HG02981 (cell line): ENCODE measurements around the gene SCTR.

Experiments used
- ATAC-seq: cut with Tn5 transposase; IDR thresholded peaks from one replicate; pipeline ENCODE4 v1.9.1; 2021; ENCODE audit warnings: mild to moderate bottlenecking, moderate library complexity; ENCODE audit not compliant: unreplicated experiment

SCTR gene

DNA sequence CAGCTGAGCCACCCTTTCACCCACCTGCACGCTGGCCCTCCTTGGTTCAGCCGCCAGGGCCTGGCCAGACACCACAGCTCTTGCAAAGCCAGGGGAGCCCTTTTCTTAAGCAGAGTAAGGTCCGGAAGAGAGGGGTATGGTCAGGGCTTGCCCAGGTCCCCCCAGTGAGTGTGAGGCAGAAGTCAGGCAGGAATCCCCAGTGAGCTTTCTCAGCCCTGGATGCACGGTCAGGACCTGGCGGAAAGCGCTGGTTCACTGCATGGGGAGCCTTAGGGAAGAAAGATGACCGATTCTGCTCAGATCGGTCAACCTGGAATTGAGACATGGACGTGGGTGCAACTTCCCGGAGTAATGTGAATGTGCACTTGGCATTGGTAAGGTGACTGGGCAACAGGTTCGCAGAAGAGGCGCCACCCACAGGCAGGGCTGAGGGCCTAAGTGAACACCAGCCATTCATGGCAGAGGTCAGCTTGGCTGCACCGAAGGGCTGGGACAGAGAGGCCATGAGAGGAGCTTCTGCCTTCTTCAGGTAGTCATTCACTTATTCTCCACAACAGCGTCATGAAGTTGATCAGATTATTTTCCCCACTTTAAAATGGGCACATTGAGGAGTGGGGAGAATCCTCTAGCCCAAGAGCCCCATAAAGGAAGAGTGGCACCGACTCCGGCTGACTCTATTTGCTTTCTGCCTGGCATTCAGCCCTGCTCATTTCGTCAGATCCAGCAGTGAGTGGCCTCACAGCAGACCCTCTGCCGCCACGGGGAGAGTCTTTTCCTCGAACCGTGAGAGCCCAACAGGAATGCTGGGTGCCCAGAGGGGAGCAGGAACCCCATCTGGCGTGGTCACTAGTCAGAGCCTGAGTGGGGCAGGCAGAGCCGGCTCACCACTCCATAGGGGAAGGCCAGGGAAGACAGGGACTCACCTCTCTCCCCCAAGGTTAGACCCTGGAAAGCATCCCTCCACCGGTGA is 35.8 kb downstream of the SCTR start:
- no peak for ATAC-seq

DNA sequence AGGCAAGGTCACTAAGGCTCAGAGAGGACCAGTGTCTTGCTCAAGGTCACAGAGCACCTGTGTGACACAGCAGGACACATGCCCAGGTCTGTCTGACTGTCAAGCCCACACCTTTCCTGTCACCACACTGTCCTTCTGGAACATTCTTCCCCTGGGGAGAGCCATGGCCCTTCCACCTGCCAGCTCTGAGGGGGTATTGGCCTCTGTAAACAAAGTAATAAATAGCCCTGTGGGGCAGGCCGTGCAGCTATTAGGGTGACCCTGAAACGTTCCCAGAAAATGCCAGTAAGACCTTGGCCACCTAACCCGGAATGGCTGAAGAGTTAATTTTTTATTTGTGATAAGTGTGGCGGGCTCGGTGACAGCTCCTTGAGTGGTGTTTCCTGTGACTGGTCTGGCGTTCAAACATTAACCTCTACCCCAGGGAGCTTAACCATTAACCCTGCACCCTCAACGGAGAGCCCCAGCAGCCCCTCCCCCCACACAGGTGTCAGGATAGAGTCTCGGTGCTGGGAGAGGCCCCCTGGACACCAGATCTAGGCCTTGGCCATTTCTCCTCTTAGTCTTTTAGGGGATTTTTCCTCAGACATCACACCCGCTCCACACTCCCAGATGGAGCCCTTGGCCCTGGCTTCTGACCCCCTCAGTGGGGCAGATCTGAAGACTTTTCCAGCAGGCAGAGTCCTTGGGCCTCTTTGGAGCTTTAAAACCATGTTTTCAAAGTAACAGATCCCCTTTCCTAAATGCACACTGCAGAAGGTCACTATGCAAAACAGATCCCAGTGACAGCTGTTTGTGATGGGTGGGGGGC is 36.6 kb downstream of the SCTR start:
- ATAC-seq: peak; percentile 94

DNA sequence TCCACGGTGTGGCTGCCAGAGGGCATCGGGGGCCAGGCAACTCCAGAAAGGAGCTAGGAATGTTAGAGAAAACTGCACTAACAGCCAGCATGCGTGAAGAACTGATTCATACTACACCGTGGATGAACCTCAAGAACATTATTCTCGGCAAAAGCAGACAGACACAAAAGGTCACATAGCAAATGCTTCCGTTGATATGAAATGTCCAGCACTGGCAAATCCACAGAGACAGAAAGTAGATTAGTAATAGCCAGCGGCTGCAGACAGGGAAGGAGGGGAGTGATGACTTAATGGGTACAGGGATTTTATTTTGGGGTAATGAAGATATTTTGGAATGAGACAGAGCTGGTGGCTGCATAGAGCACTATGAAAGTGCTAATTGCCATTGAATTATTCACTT is 37.4 kb downstream of the SCTR start:
- ATAC-seq: no peak

DNA sequence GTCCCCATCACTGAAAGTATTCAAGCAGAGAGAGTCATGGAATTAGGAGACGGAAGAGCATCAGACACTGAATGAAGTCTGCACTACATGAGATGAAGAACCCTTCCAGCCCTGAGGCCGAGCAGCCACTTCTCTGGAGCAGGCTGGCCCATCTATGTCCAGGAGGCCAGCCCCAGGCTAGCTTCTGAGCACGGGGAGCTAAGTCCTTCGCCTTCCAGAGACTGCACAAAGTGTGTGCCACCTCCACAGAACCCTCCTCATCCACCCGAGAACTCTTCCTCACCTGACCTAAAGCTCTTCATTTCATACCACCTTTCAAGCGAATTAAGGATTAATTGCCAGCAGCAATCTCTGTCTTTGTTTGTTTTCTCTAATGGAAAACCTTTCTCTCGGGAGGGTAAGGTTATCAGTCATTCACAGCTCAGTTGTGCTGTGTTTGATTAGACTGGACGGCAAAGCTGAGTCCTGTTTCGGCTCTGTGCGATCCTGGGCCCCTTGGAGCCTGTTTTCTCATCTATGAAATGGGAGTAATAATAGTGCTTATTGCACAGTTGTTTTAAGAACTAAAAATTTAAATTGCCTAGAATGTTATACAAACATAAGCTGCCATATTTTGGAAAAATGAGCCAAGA is 38.0 kb downstream of the SCTR start:
- ATAC-seq: no peak

DNA sequence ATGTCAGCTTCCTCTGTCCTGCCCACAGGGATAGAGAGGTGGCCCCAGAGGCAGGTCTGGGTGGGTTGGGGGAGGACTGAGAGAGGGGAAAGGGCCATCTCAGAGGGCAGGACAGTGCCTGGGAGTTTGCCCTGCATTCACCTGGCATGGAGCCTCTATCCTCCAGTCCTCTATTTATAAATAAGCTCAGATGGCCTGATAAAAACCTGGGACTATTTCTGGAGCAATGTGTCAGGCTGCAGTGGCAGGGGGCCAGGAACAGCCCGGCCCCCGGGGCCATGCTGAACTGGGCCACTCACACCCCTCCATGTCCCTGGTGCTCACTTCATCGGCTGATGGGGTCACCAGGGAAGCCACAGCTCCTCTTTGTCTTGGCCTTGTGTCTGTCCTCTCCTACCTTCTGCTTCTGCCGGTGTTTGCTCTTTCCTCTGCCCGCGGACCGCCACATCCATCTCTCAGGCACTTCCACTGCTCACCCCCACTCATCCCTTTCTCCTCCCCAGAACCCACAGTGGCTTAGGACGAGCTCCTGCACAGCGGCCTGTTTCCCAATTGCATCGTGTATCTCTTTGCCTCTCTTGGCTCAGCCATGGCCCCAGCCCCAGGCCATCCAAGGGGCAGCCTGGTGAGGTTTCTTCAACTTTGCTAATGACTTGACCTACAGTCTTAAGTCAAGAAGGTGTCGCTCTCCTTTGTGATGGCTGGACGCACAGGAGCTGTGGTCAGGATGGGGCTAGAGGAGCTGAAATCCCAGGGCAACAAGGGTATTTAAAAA is 38.8 kb downstream of the SCTR start:
- no peak for ATAC-seq

DNA sequence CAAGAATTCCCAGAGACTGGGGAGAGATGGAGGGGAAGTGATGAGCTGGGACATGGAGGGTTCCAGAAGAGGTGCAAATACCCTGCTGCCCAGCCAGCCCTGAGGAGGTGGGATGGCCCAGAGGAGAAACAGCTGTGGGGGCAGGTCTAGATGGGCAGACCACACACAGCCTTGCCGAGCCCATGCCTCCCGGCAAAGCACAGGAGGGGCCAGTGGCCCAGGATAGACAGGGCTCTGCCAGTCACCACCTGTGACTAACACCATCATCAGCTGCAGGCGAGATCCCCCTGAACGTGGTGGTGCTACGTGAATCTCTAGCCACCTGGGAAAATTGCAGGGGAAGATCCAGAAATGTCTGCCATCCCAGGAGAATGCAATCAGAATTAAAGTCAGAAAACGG is 39.4 kb downstream of the SCTR start:
- no peak for ATAC-seq

DNA sequence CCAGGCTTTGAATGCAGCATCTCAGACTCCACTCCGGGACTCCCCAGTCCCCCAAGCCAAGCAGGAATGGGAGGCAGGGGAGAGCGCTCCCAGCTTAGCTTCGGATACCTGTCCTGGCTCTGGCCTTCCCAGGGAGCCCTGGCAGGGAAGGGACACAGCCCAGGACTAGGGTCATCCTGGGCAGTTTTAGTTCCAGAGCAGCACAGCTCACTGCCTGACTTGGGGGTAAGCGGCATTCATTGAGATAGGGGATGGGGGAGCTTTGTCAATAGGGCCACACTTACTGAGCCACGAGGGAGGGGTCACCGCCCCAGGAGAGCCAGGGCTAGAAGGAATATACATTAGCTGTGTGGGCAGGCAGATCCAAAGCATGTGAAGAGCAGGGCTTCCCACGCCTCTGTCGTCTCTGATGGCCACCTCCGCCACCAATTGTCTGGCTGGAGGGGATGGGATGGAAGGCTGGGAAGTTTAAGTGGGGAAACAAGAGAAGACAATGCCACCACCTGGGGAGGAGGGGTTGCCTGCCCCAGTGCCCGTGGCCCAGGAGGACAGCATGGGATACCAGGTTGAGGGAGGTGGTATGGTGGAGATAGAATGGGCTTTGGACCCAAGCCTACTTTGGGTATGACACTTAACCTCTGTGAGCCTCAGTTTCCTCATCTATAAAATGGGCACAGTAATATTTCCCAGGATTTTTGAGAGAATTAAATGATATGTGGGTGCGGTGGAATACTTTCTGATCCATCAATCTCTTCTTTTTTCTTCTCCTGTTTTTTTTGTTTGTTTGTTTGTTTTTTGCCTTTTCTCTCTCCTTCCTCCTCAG is 40.2 kb downstream of the SCTR start:
- no peak for ATAC-seq

DNA sequence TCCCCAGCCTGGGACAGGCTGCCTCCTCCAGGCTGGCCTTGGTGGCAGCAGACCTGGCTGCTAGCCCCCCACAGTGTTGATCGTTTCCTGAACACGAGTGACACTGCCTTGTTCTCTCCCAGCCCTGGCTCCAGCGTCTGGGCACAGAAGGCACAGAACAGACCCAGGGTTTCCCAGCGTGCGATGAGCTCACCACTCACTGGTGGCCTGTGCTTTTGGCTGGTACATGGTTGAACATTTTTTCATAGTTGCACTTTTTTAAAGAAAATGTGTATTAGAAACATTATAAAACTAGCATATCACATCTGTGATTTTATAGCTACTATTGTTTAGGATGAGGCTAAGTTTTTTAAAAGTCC is 40.9 kb downstream of the SCTR start:
- no peak for ATAC-seq

DNA sequence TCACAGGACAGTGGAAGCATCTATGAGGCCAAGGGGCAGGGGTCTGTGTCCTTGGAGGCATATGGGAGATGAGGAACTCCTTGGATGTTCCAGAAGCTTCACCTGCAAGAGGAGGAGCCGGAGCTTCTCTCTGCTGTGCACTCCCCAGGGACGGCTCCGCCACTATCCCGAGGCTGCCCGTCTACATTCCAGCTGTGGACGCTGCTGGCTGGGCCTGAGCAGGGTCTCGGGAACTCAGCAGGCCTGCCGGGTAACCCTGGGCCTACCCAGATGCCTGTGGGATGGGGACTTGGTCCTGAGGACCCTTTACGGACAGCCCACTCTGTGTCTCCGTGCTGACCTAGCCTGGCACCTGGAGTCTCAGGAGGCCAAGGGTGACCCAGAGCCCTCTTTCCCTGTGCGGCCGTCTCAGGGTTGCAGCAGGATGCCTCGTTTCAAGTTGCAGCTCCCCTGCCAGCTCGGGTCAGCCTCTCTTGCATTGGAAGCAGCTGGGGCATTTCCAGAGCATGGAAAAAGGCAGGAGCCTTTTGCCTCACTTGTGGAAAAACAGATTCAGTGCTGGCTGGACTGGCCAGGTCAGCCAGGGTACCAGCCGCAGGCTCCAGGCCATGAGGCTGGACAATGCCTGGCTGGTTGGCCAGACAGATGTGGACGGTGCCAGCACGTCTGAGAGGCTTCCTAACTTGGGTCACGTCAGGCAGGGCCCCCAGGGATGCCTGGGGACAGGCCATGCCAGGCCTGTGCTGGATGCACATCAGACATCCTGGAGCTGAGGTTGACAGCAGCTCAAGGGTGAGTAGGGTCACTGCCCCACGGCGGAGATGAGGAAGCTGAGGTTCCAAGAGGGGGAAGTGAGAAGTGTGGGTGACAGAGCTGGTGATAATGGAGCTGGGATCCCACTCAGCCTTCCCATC is 41.5 kb downstream of the SCTR start:
- no peak for ATAC-seq

DNA sequence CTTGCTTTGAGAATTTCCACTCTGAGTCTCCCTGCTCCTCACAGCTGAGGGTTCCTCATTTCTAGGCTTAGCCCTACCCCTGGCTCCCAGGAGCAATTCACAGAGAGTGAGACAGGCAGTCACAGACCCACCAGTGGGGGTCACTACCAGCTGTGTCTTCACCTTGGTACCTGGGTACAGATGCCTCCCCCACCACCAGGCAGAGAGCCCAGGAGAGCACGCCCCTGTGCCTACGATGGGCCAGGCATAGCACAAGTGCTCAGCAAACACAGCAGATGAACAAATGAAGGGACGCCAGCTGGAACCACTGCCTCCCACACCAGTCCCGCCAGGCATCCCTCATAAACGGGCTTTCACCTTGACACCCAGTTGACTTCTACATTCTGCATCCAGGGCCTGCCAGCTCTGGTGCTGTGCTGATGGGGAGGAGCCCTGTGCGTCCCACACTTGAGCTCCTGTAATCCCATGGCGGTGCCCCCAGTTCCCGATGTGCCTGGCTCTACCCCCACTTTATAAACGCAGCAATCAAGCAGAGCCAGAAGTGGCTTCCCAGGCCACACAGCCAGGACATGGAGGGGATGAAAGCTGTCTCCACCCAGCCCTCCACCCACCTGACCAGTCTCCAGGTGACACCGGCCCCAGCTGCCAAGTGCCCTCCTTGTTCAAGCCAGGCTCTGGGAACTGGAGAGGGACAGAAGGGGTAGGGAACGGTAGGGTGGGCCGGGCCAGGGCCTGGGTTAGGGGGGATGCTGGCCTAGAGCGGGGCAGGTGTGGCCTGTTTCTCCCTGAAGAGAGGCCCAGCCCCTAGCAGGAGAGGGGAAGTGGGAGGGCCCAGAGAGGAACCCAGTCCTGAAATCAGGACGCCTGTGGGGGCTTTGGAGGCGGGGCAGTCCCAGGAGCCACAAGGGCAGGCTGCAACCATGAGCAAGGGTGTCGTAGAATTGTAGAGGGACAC is 42.5 kb downstream of the SCTR start:
- ATAC-seq: no peak

DNA sequence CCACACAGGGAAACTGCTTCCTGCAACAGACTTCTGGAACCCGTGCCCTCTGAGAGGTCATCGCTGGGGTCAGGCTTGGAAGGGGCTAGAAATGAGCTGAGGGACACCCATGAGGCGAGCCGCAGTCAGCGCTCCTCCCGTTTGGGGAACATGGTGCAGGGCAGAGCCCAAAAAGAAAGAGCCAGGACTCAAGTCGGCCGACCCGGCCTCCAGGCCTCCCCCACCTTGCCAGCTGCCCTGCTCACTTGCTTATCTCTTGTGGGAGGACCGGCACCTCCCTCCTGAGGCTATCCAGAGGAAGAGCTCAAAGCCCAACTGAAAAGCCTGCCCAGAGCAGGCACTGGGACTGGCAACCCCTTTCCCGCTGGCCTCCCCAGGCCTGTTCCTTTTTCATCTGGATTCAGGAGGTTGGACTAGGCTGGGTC is 43.6 kb downstream of the SCTR start:
- no peak for ATAC-seq

DNA sequence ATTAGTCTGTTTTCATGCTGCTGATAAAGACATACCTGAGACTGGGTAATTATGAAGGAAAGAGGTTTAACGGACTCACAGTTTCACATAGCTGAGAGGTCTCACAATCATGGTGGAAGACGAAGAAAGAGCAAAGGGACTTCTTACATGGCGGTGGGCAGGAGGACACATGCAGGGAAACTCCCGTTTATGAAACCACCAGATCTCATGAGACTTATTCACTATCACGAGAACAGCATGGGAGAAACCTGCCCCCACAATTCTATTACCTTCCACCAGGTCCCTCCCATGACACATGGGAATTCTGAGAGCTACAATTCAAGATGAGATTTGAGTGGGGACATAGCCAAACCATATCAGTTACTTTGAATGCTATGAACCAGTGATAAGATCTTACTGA is 44.1 kb downstream of the SCTR start:
- ATAC-seq: no peak

DNA sequence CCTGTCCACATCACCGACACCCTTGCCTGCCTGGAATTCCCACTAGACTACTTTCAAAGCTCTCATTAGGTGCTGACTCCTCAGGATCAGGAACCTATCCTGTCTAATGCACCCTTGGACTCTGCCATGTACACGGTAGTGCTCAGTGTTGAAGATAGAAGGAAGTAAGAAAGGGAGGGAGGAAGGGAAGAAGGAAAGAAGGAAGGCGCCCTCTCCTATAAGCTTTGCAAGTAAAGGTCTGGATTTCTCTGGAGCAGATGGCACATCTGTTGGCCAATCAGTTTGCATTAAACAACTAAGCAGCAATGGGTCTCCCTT is 45.3 kb downstream of the SCTR start:
- no peak for ATAC-seq

DNA sequence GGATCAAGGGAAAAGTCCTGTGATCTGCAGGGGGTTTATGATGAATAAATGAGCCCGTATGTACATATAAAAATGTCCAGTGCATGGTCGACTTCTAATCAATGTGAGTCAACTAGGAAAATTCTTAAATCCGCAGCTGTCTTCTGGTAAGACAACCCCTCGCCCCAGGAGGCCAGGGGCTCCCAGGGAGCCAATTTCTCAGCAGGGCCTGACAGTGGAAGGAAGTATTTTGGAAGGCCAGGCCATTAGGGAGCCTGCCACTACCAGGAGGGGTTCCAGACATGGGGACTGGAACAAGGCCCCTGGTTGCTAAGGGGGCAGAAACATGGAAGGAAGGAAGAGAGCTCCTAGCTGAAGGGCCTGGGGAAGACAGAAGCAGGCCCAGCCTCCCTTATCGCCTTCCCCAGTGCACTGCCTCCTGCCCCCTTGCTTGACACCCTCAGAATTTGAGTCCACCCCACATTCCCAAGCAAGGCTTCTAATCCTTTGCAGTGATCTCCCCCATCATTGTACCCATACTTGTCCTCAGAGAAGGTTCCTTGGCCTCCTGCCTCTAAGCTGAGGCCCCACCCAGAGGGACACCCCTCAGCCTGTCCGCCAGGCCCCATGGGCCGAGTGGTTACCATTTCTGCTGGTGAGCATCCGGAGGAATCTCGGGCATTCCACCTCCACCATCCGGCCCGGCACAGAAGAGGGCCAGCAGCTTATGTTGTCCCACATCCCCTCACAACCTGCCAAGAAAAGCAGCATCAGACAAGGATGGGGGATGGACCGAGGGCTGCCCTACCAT is 45.9 kb downstream of the SCTR start:
- no peak for ATAC-seq

DNA sequence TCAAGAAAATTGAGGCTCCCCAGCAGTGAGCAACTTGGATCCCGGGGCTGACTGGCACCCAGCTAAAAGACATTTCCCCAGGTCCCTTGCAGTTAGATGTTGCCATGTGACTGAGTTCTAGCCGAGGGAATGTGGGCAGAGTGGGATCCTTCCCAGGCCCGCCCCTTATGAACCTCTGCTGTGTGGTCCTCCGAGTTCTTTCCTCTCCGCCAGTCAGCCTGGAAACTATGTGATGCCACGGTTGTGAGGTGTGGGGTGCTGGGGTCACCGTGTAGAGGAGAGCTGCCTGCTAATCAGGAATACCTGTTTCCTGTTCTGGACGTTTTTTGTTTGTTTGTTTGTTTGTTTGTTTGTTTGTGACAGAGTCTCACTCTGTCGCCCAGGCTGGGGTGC is 47.2 kb downstream of the SCTR start:
- no peak for ATAC-seq

DNA sequence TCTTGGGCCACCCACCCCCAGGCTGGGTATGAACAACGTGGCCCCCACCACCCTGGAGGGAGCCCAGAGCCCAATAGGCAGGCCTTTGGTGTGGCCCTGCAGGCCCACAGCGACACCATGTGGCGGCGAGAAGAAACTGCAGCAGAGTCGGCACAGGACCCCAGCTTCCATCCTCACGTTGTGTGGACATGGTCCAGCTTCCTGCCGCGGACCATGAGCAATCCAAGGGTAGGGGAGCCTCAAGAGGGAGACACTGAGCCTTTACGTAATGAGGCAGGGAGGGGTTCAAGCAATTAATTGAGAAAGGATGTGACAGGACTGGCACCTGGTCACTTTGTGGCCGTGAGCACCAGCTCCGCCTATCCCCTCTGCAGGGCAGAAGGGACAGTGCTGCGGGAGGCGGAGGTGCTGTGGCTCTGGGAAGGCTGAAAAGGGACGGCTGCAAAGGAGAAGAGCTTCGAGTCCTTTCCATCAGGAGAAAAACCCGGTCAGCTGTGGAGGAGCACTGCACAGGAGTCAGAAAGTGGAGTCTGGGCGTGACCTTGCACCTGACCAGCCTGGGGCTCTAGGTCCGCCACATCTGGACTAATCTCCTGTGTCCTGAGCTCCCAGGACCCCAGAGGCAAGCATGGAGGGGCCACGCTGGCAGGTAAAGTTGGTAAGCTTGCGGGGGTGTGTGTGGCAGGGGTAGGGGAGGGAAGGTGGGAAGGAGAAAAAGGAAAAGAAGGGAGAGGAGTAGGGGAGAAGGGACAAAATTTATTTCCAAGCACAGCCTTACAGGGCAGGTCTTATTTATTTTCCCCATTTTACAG is 47.8 kb downstream of the SCTR start:
- peak; percentile 63 for ATAC-seq
